Muscle layer of colon (tissue), 2 donors: Measurements from ENCODE around the gene OSTF1.

ENCODE experiments used
- H3K27ac ChIP-seq: one replicate; pipeline ENCODE4 v1.7.0; 2013; ENCODE audit warnings: low read depth, mild to moderate bottlenecking, low read length, moderate library complexity
- H3K27me3 ChIP-seq, 2 donors: one replicate each; pipeline ENCODE4 v1.7.0; 2013; ENCODE audit warnings: low read length in 2 of 2, mild to moderate bottlenecking in 2 of 2; ENCODE audit not compliant: insufficient read depth in 2 of 2, control insufficient read depth in 1 of 2
- H3K36me3 ChIP-seq: one replicate; pipeline ENCODE4 v1.7.0; 2013; ENCODE audit warnings: mild to moderate bottlenecking, low read length; ENCODE audit not compliant: insufficient read depth
- H3K4me1 ChIP-seq: one replicate; pipeline ENCODE4 v1.7.0; 2013; ENCODE audit warnings: mild to moderate bottlenecking, low read length; ENCODE audit not compliant: insufficient read depth
- H3K4me3 ChIP-seq, 2 donors: one replicate each; pipeline ENCODE4 v1.7.0; 2013; ENCODE audit warnings: low read length in 2 of 2, low read depth in 1 of 2, mild to moderate bottlenecking in 1 of 2, moderate library complexity in 1 of 2
- H3K9ac ChIP-seq: one replicate; pipeline ENCODE4 v1.7.0; 2013; ENCODE audit warnings: low read length
- H3K9me3 ChIP-seq: one replicate; pipeline ENCODE4 v1.7.0; 2013; ENCODE audit warnings: mild to moderate bottlenecking, low read length
- donor health status: abdominal sarcoma.
- donor health status: Adenocarcinoma of cecum.

The OSTF1 gene

DNA sequence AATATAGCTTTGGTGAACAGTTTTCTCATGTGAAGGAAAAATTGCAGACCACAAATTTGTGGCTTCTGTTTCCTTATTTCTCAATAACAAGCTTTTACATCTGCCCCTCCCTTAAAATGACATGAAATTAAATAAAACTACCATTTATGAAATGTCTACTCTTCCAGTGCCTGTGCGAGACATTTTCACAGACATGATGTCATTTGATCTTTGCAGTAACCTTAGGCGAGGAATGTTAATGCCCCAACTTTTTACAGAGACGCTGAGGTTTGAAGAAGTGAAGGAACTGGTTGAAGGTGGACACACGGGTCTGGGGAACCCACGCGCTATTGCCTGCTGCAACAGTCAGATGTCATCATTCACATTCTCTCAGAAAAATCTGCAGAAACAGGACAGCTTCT is 61.5 kb downstream of the OSTF1 start:
- Histone ChIP-seq H3K27ac (no peak overlapping the region), H3K36me3 (peaks cover 3% of the 10 kb centered on the region), H3K27me3 (no peaks in the 10 kb centered on the region), H3K4me1 (no peaks in the 10 kb centered on the region), H3K9me3 (no peaks in the 10 kb centered on the region), H3K4me3 (no peak overlapping the region), H3K9ac (no peak overlapping the region)

DNA sequence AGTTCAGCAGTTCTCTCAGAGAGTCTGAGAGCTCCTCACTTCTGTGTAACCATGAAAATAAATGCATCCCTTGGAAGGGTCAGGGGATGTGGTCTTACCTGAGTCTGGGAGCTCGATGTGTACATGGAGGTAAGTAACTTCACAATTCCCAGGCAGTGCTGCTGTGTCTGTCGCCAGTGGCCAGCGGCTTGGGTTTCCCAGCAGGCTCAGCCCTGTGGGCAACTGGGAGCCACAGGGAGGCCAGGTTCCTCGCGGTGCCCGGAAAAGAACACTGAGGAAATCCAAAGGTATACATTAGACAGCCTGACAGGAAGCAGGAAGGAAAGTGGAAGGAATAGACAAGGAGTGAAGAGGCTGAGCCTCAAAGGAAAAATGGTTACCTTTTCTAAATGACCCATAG is 62.2 kb downstream of the OSTF1 start:
- Histone ChIP-seq H3K27ac (no peak overlapping the region), H3K9ac (no peak overlapping the region), H3K4me1 (no peaks in the 10 kb centered on the region), H3K36me3 (peaks cover 3% of the 10 kb centered on the region), H3K27me3 (no peaks in the 10 kb centered on the region), H3K4me3 (no peak overlapping the region), H3K9me3 (no peaks in the 10 kb centered on the region)

DNA sequence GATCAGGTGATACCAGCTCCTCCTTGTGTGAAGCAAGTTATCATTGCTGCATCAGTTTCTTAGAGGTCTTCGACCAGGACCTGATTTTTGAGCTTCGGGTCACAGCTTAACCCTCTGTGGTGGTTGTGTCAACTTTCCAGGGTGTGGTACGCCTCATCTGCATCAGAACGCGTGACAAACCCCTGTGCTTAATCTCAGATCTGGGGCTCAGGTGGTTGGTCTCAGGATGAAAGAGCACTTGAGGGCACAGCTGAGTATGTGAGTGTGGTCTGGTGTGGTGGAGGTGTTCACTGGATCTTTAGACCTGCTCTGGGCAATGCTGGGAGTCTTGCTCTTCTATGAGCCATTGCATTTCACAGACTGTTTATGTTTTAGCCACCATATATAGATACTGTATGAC is 64.1 kb downstream of the OSTF1 start:
- Histone ChIP-seq H3K27ac (no peak overlapping the region), H3K36me3 (peaks cover 1% of the 10 kb centered on the region), H3K4me1 (no peaks in the 10 kb centered on the region)

DNA sequence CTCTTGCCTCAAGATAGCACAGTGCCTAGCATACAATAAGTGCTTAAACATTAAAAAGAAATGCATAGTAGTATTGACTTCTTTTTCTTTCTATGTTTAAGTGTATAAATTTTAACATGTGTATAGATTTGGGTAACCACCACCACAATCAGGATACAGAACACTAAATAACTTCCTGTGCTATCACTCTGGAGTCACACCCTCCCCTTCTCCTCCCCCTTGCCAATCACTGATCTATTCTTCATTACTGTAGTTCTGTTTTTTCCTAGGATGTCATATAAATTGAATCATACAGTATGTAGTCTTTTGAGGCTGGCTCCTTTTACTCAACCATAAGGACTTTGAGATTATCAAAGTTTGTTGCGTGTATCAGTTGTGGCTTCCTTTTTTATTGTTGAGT is 68.5 kb downstream of the OSTF1 start:
- H3K4me3 ChIP-seq = no peak overlapping the region
- no peaks in the 10 kb centered on the region for H3K9me3 ChIP-seq
- H3K27me3 ChIP-seq = no peaks in the 10 kb centered on the region
- no peaks in the 10 kb centered on the region for H3K36me3 ChIP-seq
- H3K27ac ChIP-seq = no peak overlapping the region
- H3K4me1 ChIP-seq = no peaks in the 10 kb centered on the region
- H3K9ac ChIP-seq = no peak overlapping the region

More for the DNA sequence above, 64.1 kb downstream of the OSTF1 start:
- Histone ChIP-seq H3K9ac (no peak overlapping the region), H3K9me3 (no peaks in the 10 kb centered on the region), H3K4me3 (no peak overlapping the region), H3K27me3 (no peaks in the 10 kb centered on the region)

DNA sequence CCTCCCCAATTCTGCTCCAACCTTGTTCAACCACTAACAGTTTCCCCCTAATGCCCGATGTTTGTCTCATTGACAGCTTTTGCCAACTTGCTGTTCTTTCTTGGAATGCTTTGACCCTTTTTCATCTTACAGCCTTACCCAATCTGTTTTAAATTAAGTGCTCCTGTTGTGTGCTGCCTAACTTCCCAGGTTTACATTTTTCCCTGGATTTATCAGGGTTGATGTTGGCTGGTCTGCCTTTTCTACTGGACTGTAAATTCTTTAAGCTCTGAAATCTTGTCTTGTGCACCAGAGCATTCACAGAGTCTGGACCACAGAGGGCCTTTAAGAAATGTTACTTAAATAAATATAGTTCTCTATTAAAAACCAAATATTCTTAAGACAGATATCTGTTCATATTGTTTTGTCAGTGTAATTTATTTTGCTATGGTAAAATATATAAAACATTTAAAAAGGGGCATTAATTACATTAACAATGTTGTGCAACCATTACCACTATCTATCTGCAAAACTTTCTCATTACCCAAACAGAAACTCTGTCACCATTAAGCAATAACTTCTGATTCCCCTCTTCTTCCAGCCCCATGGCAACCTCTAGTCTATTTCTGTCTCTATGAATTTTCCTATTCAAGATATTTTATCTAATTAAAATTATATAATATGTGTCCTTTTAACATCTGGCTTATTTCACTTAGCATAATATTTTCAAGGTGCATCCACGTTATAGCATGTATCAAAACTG is 73.0 kb downstream of the OSTF1 start:
- no peaks in the 10 kb centered on the region for H3K27me3 ChIP-seq
- no peak overlapping the region for H3K9ac ChIP-seq
- no peaks in the 10 kb centered on the region for H3K4me1 ChIP-seq
- H3K4me3 ChIP-seq = no peak overlapping the region
- peaks cover 2% of the 10 kb centered on the region for H3K9me3 ChIP-seq
- no peak overlapping the region for H3K27ac ChIP-seq
- no peaks in the 10 kb centered on the region for H3K36me3 ChIP-seq

DNA sequence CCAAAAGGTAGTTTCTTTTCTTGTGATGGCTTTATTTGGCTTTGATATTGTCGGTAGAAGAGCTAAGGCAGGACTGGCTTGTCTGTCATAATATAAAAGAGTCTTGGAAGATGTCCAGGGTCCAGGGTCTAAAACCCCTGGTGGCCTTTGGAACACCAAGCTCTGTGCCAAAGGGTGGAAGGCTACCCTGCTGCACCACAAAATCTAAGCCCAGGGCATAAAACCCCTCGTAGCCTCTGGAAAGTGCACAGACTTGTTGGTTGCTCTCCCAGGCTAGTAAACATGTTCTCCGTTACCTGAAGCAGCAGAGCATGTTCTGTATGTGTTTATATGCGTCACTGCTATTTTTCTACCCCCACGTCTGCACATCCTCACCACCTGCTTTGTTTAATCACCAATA is 75.5 kb downstream of the OSTF1 start:
- Histone ChIP-seq H3K36me3 (no peaks in the 10 kb centered on the region), H3K4me3 (no peak overlapping the region), H3K27ac (no peak overlapping the region), H3K9me3 (peaks cover 6% of the 10 kb centered on the region), H3K4me1 (no peaks in the 10 kb centered on the region), H3K27me3 (no peaks in the 10 kb centered on the region), H3K9ac (no peak overlapping the region)

DNA sequence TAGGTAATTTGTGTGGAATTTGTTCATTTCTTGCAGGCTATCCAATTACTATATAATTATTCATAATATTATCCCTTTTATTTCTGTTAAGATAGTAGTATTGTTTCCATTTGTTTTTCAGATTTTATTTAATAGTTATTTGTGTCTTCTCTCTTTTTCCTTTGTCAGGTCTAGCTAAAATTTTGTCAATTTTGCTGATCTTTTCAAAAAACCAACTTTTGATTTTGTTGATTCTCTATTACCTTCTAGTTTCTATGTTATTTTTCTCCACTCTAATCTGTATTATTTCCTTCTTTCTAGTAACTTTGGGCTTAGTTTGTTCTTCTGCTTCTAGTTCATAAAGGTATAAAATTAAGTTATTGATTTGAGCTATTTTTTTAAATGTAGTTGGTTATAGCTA is 76.3 kb downstream of the OSTF1 start:
- Histone ChIP-seq H3K36me3 (no peaks in the 10 kb centered on the region), H3K4me1 (no peaks in the 10 kb centered on the region), H3K4me3 (no peak overlapping the region)

DNA sequence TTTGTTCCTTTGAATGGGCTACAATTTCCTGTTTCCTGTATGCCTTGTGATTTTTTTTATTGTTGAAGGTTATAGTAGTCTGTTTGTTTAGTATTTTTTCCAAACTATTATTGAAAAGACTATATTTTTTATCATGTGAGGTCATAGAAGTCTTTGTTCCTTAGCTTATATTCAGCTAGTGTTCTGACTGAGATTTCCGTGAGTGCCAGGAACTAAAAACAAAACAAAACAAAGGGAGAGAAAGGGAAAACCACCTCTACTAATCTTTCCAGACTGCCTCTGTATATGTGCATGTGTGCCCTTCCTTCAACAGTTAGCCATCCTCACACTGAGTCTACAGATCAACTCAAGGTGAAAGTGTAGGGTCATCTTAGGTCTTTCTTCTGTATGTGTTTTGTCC is 79.0 kb downstream of the OSTF1 start:
- Histone ChIP-seq H3K27ac (no peak overlapping the region), H3K36me3 (no peaks in the 10 kb centered on the region), H3K4me3 (no peak overlapping the region), H3K9me3 (peaks cover 6% of the 10 kb centered on the region), H3K4me1 (no peaks in the 10 kb centered on the region), H3K9ac (no peak overlapping the region), H3K27me3 (no peaks in the 10 kb centered on the region)

More for the DNA sequence above, 76.3 kb downstream of the OSTF1 start:
- no peaks in the 10 kb centered on the region for H3K27me3 ChIP-seq
- peaks cover 6% of the 10 kb centered on the region for H3K9me3 ChIP-seq
- H3K27ac ChIP-seq = no peak overlapping the region
- H3K9ac ChIP-seq = no peak overlapping the region

DNA sequence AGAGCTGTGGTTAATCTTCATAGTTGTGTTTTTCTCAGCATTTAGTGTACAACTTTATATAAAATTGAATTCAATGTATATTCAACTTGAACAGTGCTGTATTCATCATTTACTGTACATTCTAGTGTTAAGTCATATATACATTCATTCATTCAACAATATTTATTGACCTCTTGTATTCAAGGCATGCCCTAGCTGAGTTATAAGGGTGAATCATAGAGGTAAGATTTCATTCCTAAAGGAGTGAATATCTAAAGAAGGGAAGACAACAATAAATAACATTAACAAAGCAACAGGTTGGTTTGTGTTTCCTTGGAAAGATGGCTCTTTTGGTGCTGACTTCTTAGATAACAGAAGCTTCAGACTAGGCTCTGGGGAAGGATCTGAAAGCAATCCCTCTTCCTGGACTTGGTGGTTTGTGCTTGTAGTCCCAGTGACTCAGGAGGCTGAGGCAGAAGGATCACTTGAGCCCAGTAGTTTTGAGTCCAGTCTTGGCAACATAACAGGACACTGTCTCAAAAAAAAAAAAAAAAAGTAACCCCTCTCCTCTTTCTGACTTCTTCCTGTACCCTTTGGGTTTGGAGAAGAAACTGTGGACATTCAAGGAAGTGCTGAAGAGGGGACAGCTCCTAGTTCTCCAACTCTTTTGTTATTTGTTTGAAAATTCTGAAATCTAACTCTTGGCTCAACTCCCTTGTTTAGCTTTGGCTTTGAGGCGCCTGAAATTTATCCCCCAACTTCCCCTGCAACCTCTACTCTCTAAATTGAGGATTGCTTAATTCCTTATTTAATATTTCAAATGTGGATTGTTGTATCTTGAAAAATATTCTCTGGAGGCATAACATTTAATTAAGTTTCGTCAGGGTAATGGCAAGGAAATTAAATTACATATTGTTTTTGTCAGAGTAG is 80.2 kb downstream of the OSTF1 start:
- Histone ChIP-seq H3K27me3 (no peaks in the 10 kb centered on the region), H3K36me3 (no peaks in the 10 kb centered on the region), H3K9me3 (peaks cover 6% of the 10 kb centered on the region), H3K4me3 (no peak overlapping the region), H3K4me1 (no peaks in the 10 kb centered on the region), H3K27ac (no peak overlapping the region), H3K9ac (no peak overlapping the region)

DNA sequence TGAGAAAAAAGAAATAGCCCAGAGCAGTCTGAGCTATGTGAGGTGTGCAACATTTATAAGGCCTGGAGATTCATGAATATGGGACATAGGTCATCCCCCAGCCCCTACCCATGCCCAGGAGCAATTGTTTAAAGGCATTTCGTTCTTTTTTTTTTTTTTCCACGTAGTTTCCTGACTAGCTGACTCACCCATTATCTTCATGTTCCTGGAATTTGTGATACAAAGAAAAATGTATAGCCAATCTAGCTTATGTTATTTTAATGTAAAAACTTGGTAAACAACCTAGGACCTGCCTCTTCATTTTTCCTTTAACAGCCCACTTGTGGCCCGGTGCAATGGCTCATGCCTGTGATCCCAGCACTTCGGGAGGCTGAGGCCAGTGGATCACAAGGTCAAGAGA is 81.3 kb downstream of the OSTF1 start:
- H3K9me3 ChIP-seq = peaks cover 6% of the 10 kb centered on the region
- H3K27ac ChIP-seq = no peak overlapping the region
- no peak overlapping the region for H3K4me3 ChIP-seq
- no peak overlapping the region for H3K9ac ChIP-seq
- H3K36me3 ChIP-seq = no peaks in the 10 kb centered on the region
- H3K27me3 ChIP-seq = no peaks in the 10 kb centered on the region
- no peaks in the 10 kb centered on the region for H3K4me1 ChIP-seq

DNA sequence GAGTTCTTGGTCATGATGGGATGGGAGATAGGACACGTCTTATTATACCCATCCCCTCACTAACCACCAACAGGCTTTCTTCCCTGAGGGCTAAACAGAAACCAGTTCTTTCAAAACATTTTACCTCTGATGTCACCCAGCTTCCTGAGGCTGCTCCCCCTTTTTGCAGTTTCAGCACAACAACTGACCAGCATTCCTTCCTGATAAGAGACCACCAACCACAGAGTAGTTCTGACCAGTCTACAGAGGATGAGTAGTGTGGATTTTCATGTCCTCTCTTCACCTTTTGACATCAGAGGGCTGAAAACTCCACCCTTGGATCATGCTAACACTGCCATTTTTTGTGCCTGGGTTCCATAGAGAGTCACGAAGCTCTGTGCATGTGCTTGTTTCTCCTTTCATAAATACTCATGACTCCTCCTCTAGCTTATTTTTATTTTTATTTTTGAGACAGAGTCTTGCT is 82.6 kb downstream of the OSTF1 start:
- no peaks in the 10 kb centered on the region for H3K36me3 ChIP-seq
- H3K4me3 ChIP-seq = no peak overlapping the region
- no peak overlapping the region for H3K9ac ChIP-seq
- H3K27me3 ChIP-seq = no peaks in the 10 kb centered on the region
- H3K27ac ChIP-seq = no peak overlapping the region
- peaks cover 6% of the 10 kb centered on the region for H3K9me3 ChIP-seq
- H3K4me1 ChIP-seq = no peaks in the 10 kb centered on the region
